HepG2 (cell line): ENCODE measurements around the gene TESPA1. TPM values are rescaled to one million over a fixed set of nuclear protein-coding genes. Genes with fewer than 3 reads are reported as not detected.

Experiments used
- ATAC-seq: fragments of 200-7000 bp; cut with Tn5 transposase; 3 replicates; pipeline ENCODE4 v1.9.1; 2020; ENCODE audit warnings: mild to moderate bottlenecking, moderate library complexity
- BruUV-seq: library from RNA; stranded (reverse); fragments of 400-500 nt; replicated peaks from 2 replicates; lab custom pipeline; 2021; lab: Mats Ljungman, UMichigan
- CTCF ChIA-PET: fragments of 300-600 bp; formaldehyde crosslinking; extraction: SDS; loops from one replicate; lab custom pipeline; 2021; ENCODE audit warnings: low total read pairs, inconsistent platforms, low intra/inter-chr PET ratio; lab: Yijun Ruan, JAX
- POLR2A ChIA-PET: fragments of 350-600 bp; sonication (Branson Sonifier 250); formaldehyde crosslinking; loops from one replicate; lab custom pipeline; 2020; ENCODE audit warnings: antibody characterized with exemption, inconsistent platforms; lab: Yijun Ruan, JAX
- DNase-seq: peaks from one replicate; pipeline ENCODE4 v3.0.0-alpha.2; 2015; ENCODE audit warnings: low spot score
- FAIRE-seq: peaks from 3 replicates; lab custom pipeline; 2011; peaks lifted over from hg19 to GRCh38; lab: Jason Lieb, UNC
- H2AFZ ChIP-seq: one replicate; pipeline ENCODE4 v1.6.1; 2011; ENCODE audit warnings: low read length, inconsistent platforms
- H3K27ac ChIP-seq: fragments of 300-600 bp; 3 replicates; pipeline ENCODE4 v1.8.0; 2011; ENCODE audit warnings: mixed run types, mild to moderate bottlenecking, mixed read lengths, low read length, inconsistent platforms; ENCODE audit not compliant: insufficient read depth; ENCODE audit errors: extremely low read length
- H3K27me3 ChIP-seq, 2 experiments: fragments of 200-600 bp in 1 of 2; 2 replicates in 1 of 2; 3 replicates in 1 of 2; pipeline versions ENCODE4 v1.6.0 to v1.8.0; 2011; ENCODE audit warnings: low read length in 2 of 2, mild to moderate bottlenecking in 2 of 2, moderate library complexity in 2 of 2, inconsistent platforms in 1 of 2; ENCODE audit not compliant: insufficient read depth in 2 of 2, control insufficient read depth in 1 of 2
- H3K36me3 ChIP-seq, 2 experiments: fragments of 200-600 bp in 1 of 2; replicated peaks in 1 of 2; 2 replicates in 1 of 2; 3 replicates in 1 of 2; pipeline versions ENCODE4 v1.5.1 to v1.8.0; 2011; ENCODE audit warnings: low read length in 2 of 2, inconsistent platforms in 1 of 2; ENCODE audit not compliant: insufficient read depth in 2 of 2, control insufficient read depth in 1 of 2
- H3K4me1 ChIP-seq: 2 replicates; pipeline ENCODE4 v1.5.1; 2012; ENCODE audit warnings: low read length, inconsistent platforms; ENCODE audit not compliant: insufficient read depth
- H3K4me2 ChIP-seq: 2 replicates; pipeline ENCODE4 v1.6.0; 2011; ENCODE audit warnings: low read depth, low read length, inconsistent platforms
- H3K4me3 ChIP-seq, 3 experiments: fragments of 200-600 bp in 1 of 3; sonication (generic), shearing (Covaris generic) in 1 of 3; replicated peaks in 1 of 3; 2 replicates each; pipeline ENCODE4 v1.5.1; 2011 to 2016; ENCODE audit warnings: low read length in 3 of 3, inconsistent platforms in 2 of 3, low read depth in 2 of 3, mild to moderate bottlenecking in 2 of 3, control low read depth in 1 of 3, mixed read lengths in 1 of 3; ENCODE audit not compliant: insufficient read depth in 1 of 3
- H3K79me2 ChIP-seq: one replicate; pipeline ENCODE4 v1.6.1; 2011; ENCODE audit warnings: low read length, inconsistent platforms; ENCODE audit not compliant: insufficient read depth
- H3K9ac ChIP-seq: 2 replicates; pipeline ENCODE4 v1.6.0; 2011; ENCODE audit warnings: mild to moderate bottlenecking, low read depth, low read length, inconsistent platforms; ENCODE audit not compliant: insufficient read depth
- H3K9me3 ChIP-seq: 2 replicates; pipeline ENCODE4 v1.5.1; 2012; ENCODE audit warnings: mild to moderate bottlenecking, low read length
- H4K20me1 ChIP-seq: 2 replicates; pipeline ENCODE4 v1.6.0; 2011; ENCODE audit warnings: inconsistent platforms, mild to moderate bottlenecking, low read length, moderate library complexity; ENCODE audit not compliant: insufficient read depth
- ELF4 ChIP-seq: sonication (generic); formaldehyde crosslinking; IDR thresholded peaks from 2 replicates; pipeline ENCODE4 v1.5.0; 2020; ENCODE audit warnings: missing genetic modification reagents, mild to moderate bottlenecking, moderate library complexity, borderline replicate concordance
- GATA4 ChIP-seq: sonication (generic); IDR thresholded peaks from 2 replicates; pipeline ENCODE4 v1.6.1; 2016; ENCODE audit warnings: antibody characterized with exemption, low read depth, borderline replicate concordance
- HNRNPLL ChIP-seq: fragments of 200-400 bp; formaldehyde crosslinking; IDR thresholded peaks from 2 replicates; pipeline ENCODE4 v1.6.1; 2017; ENCODE audit warnings: mild to moderate bottlenecking, low read depth, low read length; ENCODE audit not compliant: poor library complexity, severe bottlenecking
- IKZF4 ChIP-seq: sonication (generic); formaldehyde crosslinking; IDR thresholded peaks from 2 replicates; pipeline ENCODE4 v1.5.1; 2020; ENCODE audit warnings: borderline replicate concordance, mild to moderate bottlenecking, low read depth, missing genetic modification reagents; ENCODE audit errors: not compliant biosample characterization
- MAFK ChIP-seq, 2 experiments: IDR thresholded peaks in 1 of 2; conservative IDR thresholded peaks in 1 of 2; 2 replicates each; pipeline ENCODE4 v1.6.1; 2011; ENCODE audit warnings: improper control_type of control experiment in 2 of 2, low read length in 2 of 2
- RCOR2 ChIP-seq: IDR thresholded peaks from 2 replicates; pipeline ENCODE4 v1.6.1; 2016; ENCODE audit warnings: missing biosample characterization, missing genetic modification reagents
- SRY ChIP-seq: sonication (generic); formaldehyde crosslinking; IDR thresholded peaks from 2 replicates; pipeline ENCODE4 v1.8.0; 2022; ENCODE audit warnings: mild to moderate bottlenecking, missing genetic modification reagents
- TAF15 ChIP-seq: fragments of 200-400 bp; formaldehyde crosslinking; IDR thresholded peaks from one replicate; pipeline ENCODE4 v1.6.1; 2018; ENCODE audit warnings: mild to moderate bottlenecking, low read depth, low read length; ENCODE audit not compliant: poor library complexity, severe bottlenecking
- TARDBP ChIP-seq: sonication (generic); formaldehyde crosslinking; IDR thresholded peaks from 2 replicates; pipeline ENCODE4 v1.8.0; 2022; ENCODE audit warnings: mild to moderate bottlenecking, missing genetic modification reagents
- YEATS4 ChIP-seq: sonication (generic); formaldehyde crosslinking; IDR thresholded peaks from 2 replicates; pipeline ENCODE4 v1.4.0; 2020; ENCODE audit warnings: missing genetic modification reagents, borderline replicate concordance
- ZFP82 ChIP-seq: sonication (generic); formaldehyde crosslinking; IDR thresholded peaks from 2 replicates; pipeline ENCODE4 v1.5.1; 2020; ENCODE audit warnings: mild to moderate bottlenecking, missing genetic modification reagents, borderline replicate concordance
- ZNF296 ChIP-seq: sonication (generic); formaldehyde crosslinking; conservative IDR thresholded peaks from 2 replicates; pipeline ENCODE4 v1.5.0; 2020; ENCODE audit warnings: mild to moderate bottlenecking, missing genetic modification reagents
- ZNF503 ChIP-seq: sonication (generic); formaldehyde crosslinking; IDR thresholded peaks from 2 replicates; pipeline ENCODE4 v1.4.0; 2020; ENCODE audit warnings: missing genetic modification reagents
- ZNF83 ChIP-seq: sonication (generic); formaldehyde crosslinking; IDR thresholded peaks from 2 replicates; pipeline ENCODE4 v1.4.0; 2020; ENCODE audit warnings: missing genetic modification reagents, mild to moderate bottlenecking, borderline replicate concordance
- in situ Hi-C: cut with HindIII; loops from 2 replicates; pipeline ENCODE4 v1.10.0; 2017; ENCODE audit warnings: low pct_unique_long_range_greater_than_20kb; ENCODE audit not compliant: extremely low pct_ligation_motif_present
- intact Hi-C: fragments of 100-400 bp; cut with micrococcal nuclease; formaldehyde crosslinking; loops from one replicate; pipeline ENCODE4 v1.10.0; 2022; ENCODE audit not compliant: unreplicated experiment
- polyA plus RNA-seq, 8 experiments: library from polyadenylated mRNA; depleted of rRNA in 3 of 8; stranded (reverse) in 7 of 8; unstranded in 1 of 8; fragments of >200 nt; fragmentation: Illumina TruSeq in 4 of 8; extraction: Trizol in 4 of 8; gene quantifications; 2 replicates each; pipeline versions ENCODE4 v1.2.1 to v1.2.3, GENCODE V29; 2011 to 2016; ENCODE audit warnings: low read depth in 4 of 8, missing spikeins in 1 of 8, mixed read lengths in 1 of 8; ENCODE audit not compliant: insufficient read depth in 1 of 8
- total RNA-seq, 5 experiments: library from RNA; depleted of rRNA; stranded (reverse); fragments of >200 nt; fragmentation: Illumina TruSeq; extraction: Trizol; gene quantifications; 2 replicates each; pipeline ENCODE4 v1.2.3, GENCODE V29; 2016; ENCODE audit warnings: low read depth in 1 of 5
- TF ChIP-seq, protein P1 (sequence below): sonication (generic); formaldehyde crosslinking; IDR thresholded peaks from 2 replicates; pipeline ENCODE4 v1.9.0; 2021; ENCODE audit warnings: mild to moderate bottlenecking, missing genetic modification reagents

Gene TESPA1
- total and polyA plus RNA-seq, 2 of the 13 experiments (the other 11 are each of a cell fraction or from before 2014, with no cell fraction given) = not detected

DNA sequence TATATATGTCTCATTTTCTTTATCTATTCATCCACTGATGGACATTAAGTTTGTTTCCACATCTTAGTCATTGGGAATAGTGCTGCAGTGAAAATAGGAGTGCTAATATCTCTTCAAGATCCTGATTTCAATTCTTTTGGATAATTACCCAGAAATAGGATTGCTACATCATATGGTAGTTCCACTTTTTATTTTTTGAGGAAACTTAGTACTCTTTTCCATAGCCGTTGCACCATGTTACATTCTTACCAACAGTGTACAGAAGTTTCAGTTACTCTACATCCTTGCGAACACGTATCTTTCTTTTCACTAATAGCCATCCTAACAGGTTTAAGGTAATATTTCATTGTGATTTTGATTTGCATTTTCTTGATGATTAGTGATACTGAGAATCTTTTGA, 29.8 kb downstream of the TESPA1 start (continued):
- no peak for TF ChIP-seq ZNF296 (CRISPR knock-in tag)
- TF ChIP-seq, protein P1, sequence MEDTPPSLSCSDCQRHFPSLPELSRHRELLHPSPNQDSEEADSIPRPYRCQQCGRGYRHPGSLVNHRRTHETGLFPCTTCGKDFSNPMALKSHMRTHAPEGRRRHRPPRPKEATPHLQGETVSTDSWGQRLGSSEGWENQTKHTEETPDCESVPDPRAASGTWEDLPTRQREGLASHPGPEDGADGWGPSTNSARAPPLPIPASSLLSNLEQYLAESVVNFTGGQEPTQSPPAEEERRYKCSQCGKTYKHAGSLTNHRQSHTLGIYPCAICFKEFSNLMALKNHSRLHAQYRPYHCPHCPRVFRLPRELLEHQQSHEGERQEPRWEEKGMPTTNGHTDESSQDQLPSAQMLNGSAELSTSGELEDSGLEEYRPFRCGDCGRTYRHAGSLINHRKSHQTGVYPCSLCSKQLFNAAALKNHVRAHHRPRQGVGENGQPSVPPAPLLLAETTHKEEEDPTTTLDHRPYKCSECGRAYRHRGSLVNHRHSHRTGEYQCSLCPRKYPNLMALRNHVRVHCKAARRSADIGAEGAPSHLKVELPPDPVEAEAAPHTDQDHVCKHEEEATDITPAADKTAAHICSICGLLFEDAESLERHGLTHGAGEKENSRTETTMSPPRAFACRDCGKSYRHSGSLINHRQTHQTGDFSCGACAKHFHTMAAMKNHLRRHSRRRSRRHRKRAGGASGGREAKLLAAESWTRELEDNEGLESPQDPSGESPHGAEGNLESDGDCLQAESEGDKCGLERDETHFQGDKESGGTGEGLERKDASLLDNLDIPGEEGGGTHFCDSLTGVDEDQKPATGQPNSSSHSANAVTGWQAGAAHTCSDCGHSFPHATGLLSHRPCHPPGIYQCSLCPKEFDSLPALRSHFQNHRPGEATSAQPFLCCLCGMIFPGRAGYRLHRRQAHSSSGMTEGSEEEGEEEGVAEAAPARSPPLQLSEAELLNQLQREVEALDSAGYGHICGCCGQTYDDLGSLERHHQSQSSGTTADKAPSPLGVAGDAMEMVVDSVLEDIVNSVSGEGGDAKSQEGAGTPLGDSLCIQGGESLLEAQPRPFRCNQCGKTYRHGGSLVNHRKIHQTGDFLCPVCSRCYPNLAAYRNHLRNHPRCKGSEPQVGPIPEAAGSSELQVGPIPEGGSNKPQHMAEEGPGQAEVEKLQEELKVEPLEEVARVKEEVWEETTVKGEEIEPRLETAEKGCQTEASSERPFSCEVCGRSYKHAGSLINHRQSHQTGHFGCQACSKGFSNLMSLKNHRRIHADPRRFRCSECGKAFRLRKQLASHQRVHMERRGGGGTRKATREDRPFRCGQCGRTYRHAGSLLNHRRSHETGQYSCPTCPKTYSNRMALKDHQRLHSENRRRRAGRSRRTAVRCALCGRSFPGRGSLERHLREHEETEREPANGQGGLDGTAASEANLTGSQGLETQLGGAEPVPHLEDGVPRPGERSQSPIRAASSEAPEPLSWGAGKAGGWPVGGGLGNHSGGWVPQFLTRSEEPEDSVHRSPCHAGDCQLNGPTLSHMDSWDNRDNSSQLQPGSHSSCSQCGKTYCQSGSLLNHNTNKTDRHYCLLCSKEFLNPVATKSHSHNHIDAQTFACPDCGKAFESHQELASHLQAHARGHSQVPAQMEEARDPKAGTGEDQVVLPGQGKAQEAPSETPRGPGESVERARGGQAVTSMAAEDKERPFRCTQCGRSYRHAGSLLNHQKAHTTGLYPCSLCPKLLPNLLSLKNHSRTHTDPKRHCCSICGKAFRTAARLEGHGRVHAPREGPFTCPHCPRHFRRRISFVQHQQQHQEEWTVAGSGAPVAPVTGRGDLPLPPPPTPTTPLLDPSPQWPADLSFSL (CRISPR knock-in tag) = no peak
- TF ChIP-seq MAFK (conservative IDR thresholded peaks at IDR 0.05 in 1 of 2, IDR thresholded peaks at IDR 0.05 in 1 of 2; ENCODE audit: low read length in 2 of 2) = no peak
- TF ChIP-seq TAF15 = no peak

DNA sequence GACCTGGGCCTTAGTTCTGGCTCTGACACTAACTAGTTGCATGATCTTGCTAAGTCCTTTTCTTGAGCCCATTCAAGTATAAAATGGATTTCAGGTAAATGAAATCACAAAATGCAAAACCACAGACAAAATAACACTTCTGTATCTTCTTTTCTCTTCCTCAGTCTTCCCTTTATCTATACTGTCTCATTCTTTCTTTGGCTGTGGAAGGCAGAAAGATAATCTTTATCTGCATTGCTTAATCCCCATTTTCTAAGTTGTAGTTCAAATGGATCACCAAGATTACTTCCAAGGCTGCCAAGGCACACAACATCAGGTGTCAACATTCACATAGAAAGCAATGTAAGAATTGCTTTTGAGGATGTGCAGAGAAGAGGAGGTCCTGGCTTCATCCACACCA, 30.3 kb downstream of the TESPA1 start:
- no peak overlapping the region for H3K9ac ChIP-seq
- in situ Hi-C loops (loop anchor here (10.0 kb wide), 1 partner anchor 199 kb away; no protein-coding TSS in a partner anchor), intact Hi-C loops (no loop called here)
- no peaks in the 10 kb centered on the region for H3K27me3 ChIP-seq
- DNase-seq (no peak), FAIRE-seq (no peak), ATAC-seq (no peak)
- H3K79me2 ChIP-seq = no peaks in the 10 kb centered on the region
- no peaks in the 10 kb centered on the region for H4K20me1 ChIP-seq
- no TSS peak for BruUV-seq
- no peak overlapping the region for H2AFZ ChIP-seq
- POLR2A ChIA-PET = no interaction called here
- no peak overlapping the region for H3K27ac ChIP-seq
- no peaks in the 10 kb centered on the region for H3K4me1 ChIP-seq
- H3K4me2 ChIP-seq = no peak overlapping the region
- CTCF ChIA-PET = no interaction called here
- H3K36me3 ChIP-seq = no peaks in the 10 kb centered on the region
- H3K4me3 ChIP-seq = no peak overlapping the region
- H3K9me3 ChIP-seq = no peaks in the 10 kb centered on the region
- TF ChIP-seq ZNF503 (CRISPR knock-in tag) (no peak), HNRNPLL (no peak), ZFP82 (CRISPR knock-in tag) (no peak), SRY (no peak), YEATS4 (CRISPR knock-in tag) (no peak), RCOR2 (CRISPR knock-in tag) (no peak), GATA4 (no peak), TARDBP (CRISPR knock-in tag) (no peak), ELF4 (CRISPR knock-in tag) (no peak), IKZF4 (CRISPR knock-in tag) (no peak), ZNF83 (no peak)
